Measurements from ENCODE around the gene CDC26. TPM values are rescaled to one million over a fixed set of nuclear protein-coding genes. Genes with fewer than 3 reads are reported as not detected.

The CDC26 gene
- total RNA-seq, 1 experiment from 2014 or later = 29.3 TPM

- TF ChIP-seq CTCF (IDR thresholded peaks at IDR 0.05; ENCODE audit: insufficient read depth in 1 of 2, low read depth in 1 of 2, low read length in 1 of 2, severe bottlenecking in 1 of 2, unreplicated experiment in 1 of 2) = no peak
- Mint-ChIP-seq H3K27me3 (ENCODE audit: insufficient read depth, unreplicated experiment) (no peaks in the 10 kb centered on the region), H3K4me1 (ENCODE audit: low read depth, unreplicated experiment) (no peaks in the 10 kb centered on the region), H3K27ac (ENCODE audit: unreplicated experiment) (no peak overlapping the region), H3K36me3 (ENCODE audit: insufficient read depth, unreplicated experiment) (peaks cover 56% of the 10 kb centered on the region), H3K4me3 (ENCODE audit: unreplicated experiment) (no peak overlapping the region), H3K9me3 (ENCODE audit: unreplicated experiment) (no peaks in the 10 kb centered on the region)
- Histone ChIP-seq H3K9me3 (no peaks in the 10 kb centered on the region), H3K36me3 (ENCODE audit: control insufficient read depth, insufficient read depth, low read length) (no peaks in the 10 kb centered on the region; the same call in 1 of the 2 replicates), H3K27me3 (replicated peaks; ENCODE audit: control insufficient read depth, insufficient read depth, low read length) (no peaks in the 10 kb centered on the region), H3K4me1 (no peaks in the 10 kb centered on the region), H3K4me3 (ENCODE audit: low read depth, low read length) (no peak overlapping the region)
- POLR2A ChIA-PET = no interaction called here
- CTCF ChIA-PET = no interaction called here
- intact Hi-C loops (cut with micrococcal nuclease; ENCODE audit: unreplicated experiment) = loop anchor here (5.0 kb wide), 1 partner anchor 127 kb away; the partner anchor contains the start of gene SLC31A2
- no TSS peak for BruUV-seq (replicated peaks)
- DNase-seq = no peak
Observed at GRCh38 chr9:113278840-113279239, 3.5 kb upstream of the CDC26 start.

- POLR2A ChIA-PET = interaction anchor here (0.6 to 1.8 kb wide), 10 partner anchors 22 to 383 kb away, joined by 3 to 16 read pairs (median 6); partner anchors contain the start of genes ALAD, BSPRY, C9orf43 and FKBP15
- no peak overlapping the region for H3K27ac Mint-ChIP-seq (ENCODE audit: unreplicated experiment)
- Histone ChIP-seq H3K9me3 (no peaks in the 10 kb centered on the region), H3K4me3 (ENCODE audit: low read depth, low read length) (peak overlapping the region; percentile 93), H3K36me3 (ENCODE audit: control insufficient read depth, insufficient read depth, low read length) (no peaks in the 10 kb centered on the region; the same call in 1 of the 2 replicates), H3K27me3 (replicated peaks; ENCODE audit: control insufficient read depth, insufficient read depth, low read length) (no peaks in the 10 kb centered on the region), H3K4me1 (no peaks in the 10 kb centered on the region)
- H3K9me3 Mint-ChIP-seq (ENCODE audit: unreplicated experiment) = no peaks in the 10 kb centered on the region
- H3K4me1 Mint-ChIP-seq (ENCODE audit: low read depth, unreplicated experiment) = no peaks in the 10 kb centered on the region
- intact Hi-C loops (cut with micrococcal nuclease; ENCODE audit: unreplicated experiment) = loop anchor here (1.0 to 5.0 kb wide), 7 partner anchors 28 to 384 kb away; partner anchors contain the start of genes ALAD, C9orf43, FKBP15 and POLE3
- DNase-seq = peak in 1 of 2 experiments; percentile 75
- BruUV-seq (replicated peaks) = no TSS peak
- CTCF ChIA-PET = interaction anchor here (0.8 to 2.3 kb wide), 12 partner anchors 20 to 383 kb away, joined by 3 to 14 read pairs (median 6); partner anchors contain the start of genes ALAD, BSPRY, FKBP15 and POLE3
- peaks cover 39% of the 10 kb centered on the region for H3K36me3 Mint-ChIP-seq (ENCODE audit: insufficient read depth, unreplicated experiment)
- no peak overlapping the region for H3K4me3 Mint-ChIP-seq (ENCODE audit: unreplicated experiment)
- TF ChIP-seq CTCF (IDR thresholded peaks at IDR 0.05; ENCODE audit: insufficient read depth in 1 of 2, low read depth in 1 of 2, low read length in 1 of 2, severe bottlenecking in 1 of 2, unreplicated experiment in 1 of 2) = peak; percentile 63 to 66
- no peaks in the 10 kb centered on the region for H3K27me3 Mint-ChIP-seq (ENCODE audit: insufficient read depth, unreplicated experiment)
Observed at GRCh38 chr9:113274474-113275156, 757 bp downstream of the CDC26 start.

- POLR2A ChIA-PET = no interaction called here
- Mint-ChIP-seq H3K9me3 (ENCODE audit: unreplicated experiment) (no peaks in the 10 kb centered on the region), H3K27me3 (ENCODE audit: insufficient read depth, unreplicated experiment) (no peaks in the 10 kb centered on the region), H3K27ac (ENCODE audit: unreplicated experiment) (no peak overlapping the region), H3K4me3 (ENCODE audit: unreplicated experiment) (no peak overlapping the region), H3K36me3 (ENCODE audit: insufficient read depth, unreplicated experiment) (peaks cover 31% of the 10 kb centered on the region), H3K4me1 (ENCODE audit: low read depth, unreplicated experiment) (no peaks in the 10 kb centered on the region)
- Histone ChIP-seq H3K4me3 (ENCODE audit: low read depth, low read length) (no peak overlapping the region), H3K4me1 (no peaks in the 10 kb centered on the region), H3K9me3 (no peaks in the 10 kb centered on the region), H3K36me3 (ENCODE audit: control insufficient read depth, insufficient read depth, low read length) (no peaks in the 10 kb centered on the region; the same call in 1 of the 2 replicates), H3K27me3 (replicated peaks; ENCODE audit: control insufficient read depth, insufficient read depth, low read length) (no peaks in the 10 kb centered on the region)
- intact Hi-C loops (cut with micrococcal nuclease; ENCODE audit: unreplicated experiment) = no loop called here
- no peak for TF ChIP-seq CTCF (IDR thresholded peaks at IDR 0.05; ENCODE audit: insufficient read depth in 1 of 2, low read depth in 1 of 2, low read length in 1 of 2, severe bottlenecking in 1 of 2, unreplicated experiment in 1 of 2)
- CTCF ChIA-PET = no interaction called here
- BruUV-seq (replicated peaks) = no TSS peak
- no peak for DNase-seq
Observed at GRCh38 chr9:113269871-113270270, 5.5 kb downstream of the CDC26 start.
